ENCODE data around the gene GALNT1.

GRCh38 chr18:35658112-35658511 lies 76.6 kb downstream of the GALNT1 start:
- TF ChIP-seq CTCF (IDR thresholded peaks at IDR 0.05; ENCODE audit: low read depth, low read length, poor library complexity, severe bottlenecking) (no peak), EZH2phosphoT487 (IDR thresholded peaks at IDR 0.05; ENCODE audit: borderline replicate concordance, low read length) (no peak)
